ENCODE results near the gene DIS3L.

The DIS3L gene

GRCh38 chr15:66252685-66253417 is 40.5 kb upstream of the DIS3L start:
- no peak for TF ChIP-seq CTCF (IDR thresholded peaks at IDR 0.05; ENCODE audit: extremely low read depth, insufficient read depth, missing control alignments)
- in situ Hi-C loops (cut with MboI; ENCODE audit: low pct_unique_long_range_greater_than_20kb, low sequenced_read_pairs, unreplicated experiment), result loop anchor here (25.0 kb wide), 1 partner anchor 91 kb away; no protein-coding TSS in a partner anchor
- DNase-seq (ENCODE audit: low spot score), result peak; percentile 72

- DNase-seq (ENCODE audit: low spot score), result peak; percentile 58
- in situ Hi-C loops (cut with MboI; ENCODE audit: low pct_unique_long_range_greater_than_20kb, low sequenced_read_pairs, unreplicated experiment), result loop anchor here (25.0 kb wide), 1 partner anchor 91 kb away; no protein-coding TSS in a partner anchor
- no peak for TF ChIP-seq CTCF (IDR thresholded peaks at IDR 0.05; ENCODE audit: extremely low read depth, insufficient read depth, missing control alignments)
Measured at GRCh38 chr15:66253418-66254088, 39.8 kb upstream of the DIS3L start, which contains the start of gene MEGF11. Gene MEGF11, minus strand, starts transcription at chr15:66253750. Its CDS starts 125,347 bp downstream, at chr15:66128403.

- DNase-seq (ENCODE audit: low spot score), result no peak
- in situ Hi-C loops (cut with MboI; ENCODE audit: low pct_unique_long_range_greater_than_20kb, low sequenced_read_pairs, unreplicated experiment), result loop anchor here (25.0 kb wide), 1 partner anchor 92 kb away; no protein-coding TSS in a partner anchor
Measured at GRCh38 chr15:66254089-66254950, 39.0 kb upstream of the DIS3L start.

GRCh38 chr15:66254951-66255676 is 38.3 kb upstream of the DIS3L start:
- no peak for DNase-seq (ENCODE audit: low spot score)
- no peak for TF ChIP-seq CTCF (IDR thresholded peaks at IDR 0.05; ENCODE audit: extremely low read depth, insufficient read depth, missing control alignments)
- in situ Hi-C loops (cut with MboI; ENCODE audit: low pct_unique_long_range_greater_than_20kb, low sequenced_read_pairs, unreplicated experiment), result loop anchor here (25.0 kb wide), 1 partner anchor 93 kb away; no protein-coding TSS in a partner anchor

More at GRCh38 chr15:66254089-66254950, 39.0 kb upstream of the DIS3L start:
- no peak for TF ChIP-seq CTCF (IDR thresholded peaks at IDR 0.05; ENCODE audit: extremely low read depth, insufficient read depth, missing control alignments)

- in situ Hi-C loops (cut with MboI; ENCODE audit: low pct_unique_long_range_greater_than_20kb, low sequenced_read_pairs, unreplicated experiment), result loop anchor here (25.0 kb wide), 1 partner anchor 94 kb away; no protein-coding TSS in a partner anchor
- TF ChIP-seq CTCF (IDR thresholded peaks at IDR 0.05; ENCODE audit: extremely low read depth, insufficient read depth, missing control alignments), result no peak
- DNase-seq (ENCODE audit: low spot score), result no peak
Measured at GRCh38 chr15:66256692-66257091, 36.7 kb upstream of the DIS3L start.

Data from GM13977 (cell line).